ENCODE data around the gene PHACTR3. TPM values are rescaled to one million over a fixed set of nuclear protein-coding genes. Genes with fewer than 3 reads are reported as not detected.
A peak's percentile ranks its signal among the peaks of the same experiment; 100 is the strongest.

PHACTR3 gene
- total RNA-seq, 6 experiments from 2014 or later: 0.12 to 0.35 (median 0.23) TPM; not detected in 2

GRCh38 chr20:59836767-59837166 lies 232.4 kb downstream of the PHACTR3 start:
- no peak for DNase-seq
- Histone ChIP-seq H3K27ac (no peak overlapping the region), H3K27me3 (no peaks in the 10 kb centered on the region), H3K9me3 (no peaks in the 10 kb centered on the region), H3K4me1 (no peaks in the 10 kb centered on the region), H3K36me3 (no peaks in the 10 kb centered on the region), H3K4me3 (no peak overlapping the region)
- intact Hi-C loops (cut with DNase I): no loop called here
- 38% methylated on average over 6 of the region's 6 CpGs for WGBS (ENCODE audit: insufficient coverage, low coverage, low lambda C conversion rate, missing lambda C conversion rate)
- TF ChIP-seq CTCF (IDR thresholded peaks at IDR 0.05) (no peak), POLR2A (IDR thresholded peaks at IDR 0.05) (no peak)
- no peak for ATAC-seq

GRCh38 chr20:59837623-59838394 lies 233.5 kb downstream of the PHACTR3 start:
- Histone ChIP-seq H3K4me1 (no peaks in the 10 kb centered on the region), H3K27ac (no peak overlapping the region), H3K36me3 (no peaks in the 10 kb centered on the region), H3K4me3 (no peak overlapping the region), H3K9me3 (no peaks in the 10 kb centered on the region), H3K27me3 (no peaks in the 10 kb centered on the region)
- DNase-seq (no peak), ATAC-seq (peak in 3 of 4 donors; percentile 50 to 61 (median 52))
- intact Hi-C loops (cut with DNase I): no loop called here
- WGBS (ENCODE audit: insufficient coverage, low coverage, low lambda C conversion rate, missing lambda C conversion rate): 12% methylated on average over 2 of the region's 4 CpGs
- TF ChIP-seq POLR2A (IDR thresholded peaks at IDR 0.05) (no peak), CTCF (IDR thresholded peaks at IDR 0.05) (no peak)

- Histone ChIP-seq H3K27ac (no peak overlapping the region), H3K36me3 (no peaks in the 10 kb centered on the region), H3K4me3 (no peak overlapping the region), H3K9me3 (no peaks in the 10 kb centered on the region), H3K4me1 (no peaks in the 10 kb centered on the region), H3K27me3 (no peaks in the 10 kb centered on the region)
- ATAC-seq: no peak
- no peak for DNase-seq
- TF ChIP-seq POLR2A (IDR thresholded peaks at IDR 0.05) (no peak), CTCF (IDR thresholded peaks at IDR 0.05) (no peak)
- WGBS (ENCODE audit: insufficient coverage, low coverage, low lambda C conversion rate, missing lambda C conversion rate): 34% methylated on average over 5 of the region's 5 CpGs
- intact Hi-C loops (cut with DNase I): no loop called here
Measured at GRCh38 chr20:59839400-59839799, 235.1 kb downstream of the PHACTR3 start.

- Histone ChIP-seq H3K36me3 (no peaks in the 10 kb centered on the region), H3K4me1 (no peaks in the 10 kb centered on the region), H3K9me3 (no peaks in the 10 kb centered on the region), H3K4me3 (no peak overlapping the region), H3K27ac (no peak overlapping the region), H3K27me3 (no peaks in the 10 kb centered on the region)
- intact Hi-C loops (cut with DNase I): no loop called here
- 48% methylated on average over 3 of the region's 3 CpGs for WGBS (ENCODE audit: insufficient coverage, low coverage, low lambda C conversion rate, missing lambda C conversion rate)
- DNase-seq (no peak), ATAC-seq (no peak)
- no peak for TF ChIP-seq CTCF (IDR thresholded peaks at IDR 0.05)
- no peak for TF ChIP-seq POLR2A (IDR thresholded peaks at IDR 0.05)
Measured at GRCh38 chr20:59845472-59845871, 241.1 kb downstream of the PHACTR3 start.

Data from right lobe of liver (tissue), 6 donors.